ENCODE measurements around the gene POLA2.
"Not testable (repeated sequence)": the region's sequence is repeated elsewhere in the genome, so short reads cannot be mapped to it uniquely, and the experiment has no call there.

POLA2 gene
- total RNA-seq = 5.4 reads per million, percentile 21 among the genes with 10 or more reads in this experiment

GRCh38 chr11:65261591-65262380 is at the start of gene POLA2:
Gene POLA2 (plus strand): TSS chr11:65261962. CDS start chr11:65262293, 331 bp downstream.
- DNase-seq = peak; percentile 92

GRCh38 chr11:65212226-65212801 is 49.4 kb upstream of the POLA2 start:
- DNase-seq = no peak

- no peak for DNase-seq
These were observed 48.2 kb upstream of the POLA2 start for GRCh38 chr11:65213322-65214211.

- DNase-seq = no peak
These were observed 47.4 kb upstream of the POLA2 start for GRCh38 chr11:65214212-65214845.

- DNase-seq = no peak
These were observed 46.2 kb upstream of the POLA2 start for GRCh38 chr11:65215441-65216076.

GRCh38 chr11:65216830-65217229 is 44.9 kb upstream of the POLA2 start:
- DNase-seq = no peak

GRCh38 chr11:65217441-65218423 is 44.0 kb upstream of the POLA2 start:
- no peak for DNase-seq

GRCh38 chr11:65218446-65218845 is 43.3 kb upstream of the POLA2 start:
- DNase-seq = no peak

GRCh38 chr11:65219930-65220213 is 41.9 kb upstream of the POLA2 start:
- no peak for DNase-seq

GRCh38 chr11:65221026-65221425 is 40.7 kb upstream of the POLA2 start:
- DNase-seq = no peak

GRCh38 chr11:65223011-65223410 is 38.8 kb upstream of the POLA2 start:
- DNase-seq = no peak

- no peak for DNase-seq
These were observed 36.9 kb upstream of the POLA2 start for GRCh38 chr11:65224930-65225278.

GRCh38 chr11:65225279-65226102 is 36.3 kb upstream of the POLA2 start:
- peak; percentile 44 for DNase-seq

- DNase-seq = no peak
These were observed 35.7 kb upstream of the POLA2 start for GRCh38 chr11:65226103-65226442.

- DNase-seq = no peak
These were observed 33.9 kb upstream of the POLA2 start for GRCh38 chr11:65227879-65228278.

- DNase-seq = no peak
These were observed 25.3 kb upstream of the POLA2 start for GRCh38 chr11:65236194-65237059.

- not testable (repeated sequence) for DNase-seq
These were observed 23.5 kb upstream of the POLA2 start for GRCh38 chr11:65238302-65238701.

- DNase-seq = no peak
These were observed 20.6 kb upstream of the POLA2 start for GRCh38 chr11:65241134-65241533.

- DNase-seq = no peak
These were observed 20.1 kb upstream of the POLA2 start for GRCh38 chr11:65241692-65242091.

GRCh38 chr11:65242389-65242788 is 19.4 kb upstream of the POLA2 start:
- DNase-seq = no peak

Measured in effector CD4-positive, alpha-beta T cell (primary cell).